ENCODE results near the gene SPATA31C1. TPM values are rescaled to one million over a fixed set of nuclear protein-coding genes. Genes with fewer than 3 reads are reported as not detected.
"Not testable (repeated sequence)": the region's sequence is repeated elsewhere in the genome, so short reads cannot be mapped to it uniquely, and the experiment has no call there.

Gene SPATA31C1
- total RNA-seq: not detected

- H3K4me1 Mint-ChIP-seq; H3K4me3 Mint-ChIP-seq; POLR2A ChIA-PET; H3K27ac Mint-ChIP-seq; H3K36me3 Mint-ChIP-seq (ENCODE audit: low read depth); DNase-seq; CTCF ChIA-PET; H3K9me3 Mint-ChIP-seq; H3K27me3 Mint-ChIP-seq: not testable (repeated sequence)
Observed at GRCh38 chr9:87917662-87918061, at the start of gene SPATA31C1. TSS of gene SPATA31C1 (plus strand) at chr9:87917962.

- no peak overlapping the region for H3K4me3 Mint-ChIP-seq
- H3K27me3 Mint-ChIP-seq: no peaks in the 10 kb centered on the region
- ChIA-PET POLR2A (no interaction called here), CTCF (interaction anchor here (0.6 kb wide), 1 partner anchor 173 kb away, joined by 3 read pairs; no protein-coding TSS in a partner anchor)
- H3K9me3 Mint-ChIP-seq: peaks cover 7% of the 10 kb centered on the region
- no peak overlapping the region for H3K27ac Mint-ChIP-seq
- no peaks in the 10 kb centered on the region for H3K36me3 Mint-ChIP-seq (ENCODE audit: low read depth)
- no peak for DNase-seq
- H3K4me1 Mint-ChIP-seq: no peaks in the 10 kb centered on the region
Observed at GRCh38 chr9:87868175-87868574, 49.6 kb upstream of the SPATA31C1 start.

- no peak overlapping the region for H3K4me3 Mint-ChIP-seq
- peaks cover 7% of the 10 kb centered on the region for H3K9me3 Mint-ChIP-seq
- no peak overlapping the region for H3K27ac Mint-ChIP-seq
- no peaks in the 10 kb centered on the region for H3K4me1 Mint-ChIP-seq
- no peaks in the 10 kb centered on the region for H3K27me3 Mint-ChIP-seq
- H3K36me3 Mint-ChIP-seq (ENCODE audit: low read depth): no peaks in the 10 kb centered on the region
- ChIA-PET POLR2A (no interaction called here), CTCF (no interaction called here)
- DNase-seq: no peak
Observed at GRCh38 chr9:87868635-87869034, 49.1 kb upstream of the SPATA31C1 start.

GRCh38 chr9:87869082-87869481 lies 48.7 kb upstream of the SPATA31C1 start:
- no peak overlapping the region for H3K4me3 Mint-ChIP-seq
- H3K27me3 Mint-ChIP-seq: no peaks in the 10 kb centered on the region
- H3K27ac Mint-ChIP-seq: no peak overlapping the region
- peaks cover 7% of the 10 kb centered on the region for H3K9me3 Mint-ChIP-seq
- H3K4me1 Mint-ChIP-seq: no peaks in the 10 kb centered on the region
- H3K36me3 Mint-ChIP-seq (ENCODE audit: low read depth): no peaks in the 10 kb centered on the region
- CTCF ChIA-PET: no interaction called here
- no peak for DNase-seq
- POLR2A ChIA-PET: no interaction called here

GRCh38 chr9:87871425-87872078 lies 46.2 kb upstream of the SPATA31C1 start:
- Mint-ChIP-seq H3K36me3 (ENCODE audit: low read depth) (no peaks in the 10 kb centered on the region), H3K27ac (no peak overlapping the region), H3K4me3 (no peak overlapping the region), H3K4me1 (no peaks in the 10 kb centered on the region), H3K9me3 (peaks cover 7% of the 10 kb centered on the region), H3K27me3 (peaks cover 4% of the 10 kb centered on the region)
- ChIA-PET CTCF (no interaction called here), POLR2A (no interaction called here)
- no peak for DNase-seq

- Mint-ChIP-seq H3K27ac (no peak overlapping the region), H3K36me3 (ENCODE audit: low read depth) (no peaks in the 10 kb centered on the region)
- CTCF ChIA-PET: no interaction called here
Observed at GRCh38 chr9:87872079-87872624, 45.6 kb upstream of the SPATA31C1 start.

GRCh38 chr9:87873607-87874303 lies 44.0 kb upstream of the SPATA31C1 start:
- Mint-ChIP-seq H3K27ac (no peak overlapping the region), H3K36me3 (ENCODE audit: low read depth) (no peaks in the 10 kb centered on the region), H3K4me1 (no peaks in the 10 kb centered on the region), H3K27me3 (peaks cover 7% of the 10 kb centered on the region), H3K4me3 (no peak overlapping the region), H3K9me3 (peaks cover 7% of the 10 kb centered on the region)
- DNase-seq: no peak
- ChIA-PET CTCF (no interaction called here), POLR2A (no interaction called here)

More at GRCh38 chr9:87872079-87872624, 45.6 kb upstream of the SPATA31C1 start:
- H3K4me3 Mint-ChIP-seq: no peak overlapping the region
- H3K27me3 Mint-ChIP-seq: peaks cover 7% of the 10 kb centered on the region
- POLR2A ChIA-PET: no interaction called here
- no peak for DNase-seq
- H3K9me3 Mint-ChIP-seq: peaks cover 7% of the 10 kb centered on the region
- no peaks in the 10 kb centered on the region for H3K4me1 Mint-ChIP-seq

- DNase-seq: no peak
- Mint-ChIP-seq H3K4me3 (no peak overlapping the region), H3K27ac (no peak overlapping the region), H3K36me3 (ENCODE audit: low read depth) (no peaks in the 10 kb centered on the region), H3K4me1 (no peaks in the 10 kb centered on the region), H3K27me3 (peaks cover 7% of the 10 kb centered on the region), H3K9me3 (peaks cover 7% of the 10 kb centered on the region)
- ChIA-PET POLR2A (no interaction called here), CTCF (no interaction called here)
Observed at GRCh38 chr9:87874304-87874623, 43.5 kb upstream of the SPATA31C1 start.

GRCh38 chr9:87875060-87875459 lies 42.7 kb upstream of the SPATA31C1 start:
- no peaks in the 10 kb centered on the region for H3K4me1 Mint-ChIP-seq
- ChIA-PET POLR2A (no interaction called here), CTCF (no interaction called here)
- H3K27ac Mint-ChIP-seq: no peak overlapping the region
- no peak for DNase-seq
- no peak overlapping the region for H3K4me3 Mint-ChIP-seq
- H3K9me3 Mint-ChIP-seq: no peaks in the 10 kb centered on the region
- no peaks in the 10 kb centered on the region for H3K36me3 Mint-ChIP-seq (ENCODE audit: low read depth)
- peaks cover 7% of the 10 kb centered on the region for H3K27me3 Mint-ChIP-seq

- Mint-ChIP-seq H3K27ac (no peak overlapping the region), H3K4me3 (no peak overlapping the region), H3K36me3 (ENCODE audit: low read depth) (no peaks in the 10 kb centered on the region), H3K4me1 (no peaks in the 10 kb centered on the region), H3K27me3 (peaks cover 7% of the 10 kb centered on the region), H3K9me3 (no peaks in the 10 kb centered on the region)
- CTCF ChIA-PET: no interaction called here
- POLR2A ChIA-PET: no interaction called here
- DNase-seq: no peak
Observed at GRCh38 chr9:87875831-87876545, 41.8 kb upstream of the SPATA31C1 start.

GRCh38 chr9:87876708-87877107 lies 41.1 kb upstream of the SPATA31C1 start:
- POLR2A ChIA-PET: no interaction called here
- CTCF ChIA-PET: no interaction called here
- Mint-ChIP-seq H3K4me1 (no peaks in the 10 kb centered on the region), H3K9me3 (no peaks in the 10 kb centered on the region), H3K4me3 (no peak overlapping the region), H3K27ac (no peak overlapping the region), H3K27me3 (peaks cover 7% of the 10 kb centered on the region), H3K36me3 (ENCODE audit: low read depth) (no peaks in the 10 kb centered on the region)
- no peak for DNase-seq

- no peak for DNase-seq
- H3K9me3 Mint-ChIP-seq: no peaks in the 10 kb centered on the region
Observed at GRCh38 chr9:87878989-87879511, 38.7 kb upstream of the SPATA31C1 start.

GRCh38 chr9:87880116-87880515 lies 37.6 kb upstream of the SPATA31C1 start:
- no peak overlapping the region for H3K4me3 Mint-ChIP-seq
- H3K36me3 Mint-ChIP-seq (ENCODE audit: low read depth): no peaks in the 10 kb centered on the region
- H3K4me1 Mint-ChIP-seq: no peaks in the 10 kb centered on the region
- DNase-seq: no peak
- ChIA-PET CTCF (no interaction called here), POLR2A (no interaction called here)
- peaks cover 7% of the 10 kb centered on the region for H3K27me3 Mint-ChIP-seq
- no peaks in the 10 kb centered on the region for H3K9me3 Mint-ChIP-seq
- no peak overlapping the region for H3K27ac Mint-ChIP-seq

More at GRCh38 chr9:87878989-87879511, 38.7 kb upstream of the SPATA31C1 start:
- Mint-ChIP-seq H3K4me1 (no peaks in the 10 kb centered on the region), H3K27me3 (peaks cover 7% of the 10 kb centered on the region), H3K4me3 (no peak overlapping the region), H3K36me3 (ENCODE audit: low read depth) (no peaks in the 10 kb centered on the region), H3K27ac (no peak overlapping the region)
- POLR2A ChIA-PET: no interaction called here
- CTCF ChIA-PET: no interaction called here

Data from activated CD4-positive, alpha-beta memory T cell treated with anti-CD3 and anti-CD28 coated beads, Interleukin-2, amount 10 ng/mL, durations not matched to agents 7 days and 5 days (primary cell).